Mucosa of stomach (tissue), 1 donor: Measurements from ENCODE around the gene KRTAP5-10.
"Not testable (repeated sequence)": the region's sequence is repeated elsewhere in the genome, so short reads cannot be mapped to it uniquely, and the experiment has no call there.

ENCODE experiments used
- H3K27me3 ChIP-seq: one replicate; pipeline ENCODE4 v1.7.0; 2013; ENCODE audit warnings: mild to moderate bottlenecking, low read length; ENCODE audit not compliant: control insufficient read depth, insufficient read depth
- H3K36me3 ChIP-seq: one replicate; pipeline ENCODE4 v1.7.0; 2013; ENCODE audit warnings: low read length; ENCODE audit not compliant: control insufficient read depth, insufficient read depth
- H3K4me1 ChIP-seq: one replicate; pipeline ENCODE4 v1.7.0; 2013; ENCODE audit warnings: mild to moderate bottlenecking, low read length; ENCODE audit not compliant: control insufficient read depth, insufficient read depth
- H3K4me3 ChIP-seq: one replicate; pipeline ENCODE4 v1.7.0; 2013; ENCODE audit warnings: low read length
- H3K9ac ChIP-seq: one replicate; pipeline ENCODE4 v1.7.0; 2013; ENCODE audit warnings: mild to moderate bottlenecking, low read length, moderate library complexity
- H3K9me3 ChIP-seq: one replicate; pipeline ENCODE4 v1.7.0; 2013; ENCODE audit warnings: mild to moderate bottlenecking, low read length, moderate library complexity; ENCODE audit not compliant: control insufficient read depth
- donor health status: Pancreatic carcinoma.

The KRTAP5-10 gene, protein sequence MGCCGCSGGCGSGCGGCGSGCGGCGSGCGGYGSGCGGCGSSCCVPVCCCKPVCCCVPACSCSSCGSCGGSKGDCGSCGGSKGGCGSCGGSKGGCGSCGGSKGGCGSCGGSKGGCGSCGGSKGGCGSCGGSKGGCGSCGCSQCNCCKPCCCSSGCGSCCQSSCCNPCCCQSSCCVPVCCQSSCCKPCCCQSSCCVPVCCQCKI

DNA sequence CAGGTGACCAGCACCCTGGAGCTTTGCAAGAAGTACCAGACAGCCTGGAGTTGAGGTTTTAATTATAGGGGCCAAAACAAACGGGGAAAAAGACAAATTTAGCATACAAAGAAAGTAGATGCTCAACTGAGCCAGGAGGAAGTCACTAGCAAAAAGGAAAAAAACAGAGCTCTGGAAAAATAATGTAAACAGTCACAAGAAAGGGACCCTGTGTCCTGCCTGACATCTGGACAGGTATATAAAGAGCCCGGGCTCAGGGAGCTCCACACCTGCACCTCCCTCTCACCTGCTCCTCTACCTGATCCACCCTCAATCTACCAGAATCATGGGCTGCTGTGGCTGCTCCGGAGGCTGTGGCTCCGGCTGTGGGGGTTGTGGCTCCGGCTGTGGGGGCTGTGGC, at the start of gene KRTAP5-10:
TSS of gene KRTAP5-10 (plus strand) at position 301 of the 400 bp plus-strand sequence. CDS start at position 326, 25 bp downstream.
- H3K36me3 ChIP-seq = no peaks in the 10 kb centered on the region
- peaks cover 7% of the 10 kb centered on the region for H3K27me3 ChIP-seq
- no peak within 1 kb of the TSS for H3K4me3 ChIP-seq
- no peaks in the 10 kb centered on the region for H3K4me1 ChIP-seq
- H3K9ac ChIP-seq = no peak within 1 kb of the TSS
- H3K9me3 ChIP-seq = no peaks in the 10 kb centered on the region

DNA sequence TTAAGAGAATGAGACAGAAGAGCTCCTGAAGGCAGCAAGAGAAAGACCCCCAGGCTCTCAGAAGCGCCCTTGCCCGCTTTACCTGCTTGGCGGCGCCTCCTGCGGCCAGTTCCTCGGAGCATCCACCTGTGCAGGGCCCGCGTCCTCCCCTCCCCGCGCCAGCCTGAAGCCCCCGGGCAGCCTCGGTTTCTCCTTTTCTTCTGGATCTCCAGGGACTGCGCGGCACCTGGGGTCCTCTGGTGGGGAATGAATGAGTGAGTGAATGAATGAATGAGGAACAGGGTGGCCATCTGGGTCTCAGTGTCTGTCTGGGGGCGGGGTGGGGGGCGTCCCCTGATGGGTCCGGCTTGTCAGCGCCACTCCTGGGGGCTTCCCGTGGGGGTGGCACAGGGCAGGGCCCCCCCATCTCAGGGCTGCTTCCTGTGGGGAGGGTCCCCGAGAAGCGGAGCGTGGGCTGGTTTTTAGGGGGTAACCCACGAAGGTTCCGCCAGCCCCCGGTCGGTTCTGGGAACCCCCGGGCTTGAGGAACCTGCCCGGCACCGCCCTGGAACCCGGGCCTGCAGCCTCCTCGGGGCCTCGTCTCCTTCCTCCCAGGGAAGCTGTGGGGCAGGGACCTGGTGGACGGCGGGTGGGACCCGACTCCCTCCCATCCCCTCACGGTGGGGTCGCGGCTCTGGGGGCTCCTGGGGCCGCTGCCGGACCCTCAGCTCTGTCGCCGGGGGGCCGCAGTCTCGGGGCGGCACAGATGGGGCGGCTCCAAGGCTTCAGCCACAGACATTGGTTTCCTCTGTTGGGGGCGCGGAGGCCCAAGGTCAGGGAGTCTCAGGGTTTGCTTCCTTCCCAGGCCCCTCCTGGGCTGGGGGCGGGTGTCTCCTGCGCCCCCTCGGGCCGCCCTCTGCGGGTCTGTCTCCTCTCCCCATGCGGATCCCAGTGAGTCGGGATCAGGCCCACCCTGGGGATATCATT, 46.6 kb upstream of the KRTAP5-10 start:
- no peaks in the 10 kb centered on the region for H3K4me1 ChIP-seq
- H3K27me3 ChIP-seq = no peaks in the 10 kb centered on the region
- no peaks in the 10 kb centered on the region for H3K36me3 ChIP-seq
- H3K4me3 ChIP-seq = no peak overlapping the region
- no peak overlapping the region for H3K9ac ChIP-seq
- no peaks in the 10 kb centered on the region for H3K9me3 ChIP-seq

DNA sequence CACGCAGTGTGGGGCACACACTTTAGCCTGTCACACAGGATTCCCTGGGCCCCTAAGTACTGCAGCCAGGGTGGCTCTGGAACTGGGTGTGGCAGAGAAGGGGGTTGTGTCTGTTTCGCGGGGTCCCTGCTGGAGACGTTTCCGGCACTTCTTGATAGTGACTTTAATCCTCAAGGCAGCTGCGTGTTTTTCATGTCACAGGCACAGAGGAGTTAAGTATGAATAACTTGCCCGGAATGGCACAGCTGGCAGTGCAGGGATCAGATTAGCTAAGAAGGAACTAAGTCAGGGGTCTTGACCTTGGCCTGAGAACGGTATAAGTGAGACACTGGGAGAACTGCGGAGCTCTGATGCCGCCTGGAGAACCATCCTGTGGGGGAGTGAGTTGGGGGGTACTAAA, 45.8 kb upstream of the KRTAP5-10 start:
- Histone ChIP-seq H3K9me3 (no peaks in the 10 kb centered on the region), H3K4me3 (no peak overlapping the region), H3K36me3 (no peaks in the 10 kb centered on the region), H3K9ac (no peak overlapping the region), H3K27me3 (no peaks in the 10 kb centered on the region), H3K4me1 (no peaks in the 10 kb centered on the region)

DNA sequence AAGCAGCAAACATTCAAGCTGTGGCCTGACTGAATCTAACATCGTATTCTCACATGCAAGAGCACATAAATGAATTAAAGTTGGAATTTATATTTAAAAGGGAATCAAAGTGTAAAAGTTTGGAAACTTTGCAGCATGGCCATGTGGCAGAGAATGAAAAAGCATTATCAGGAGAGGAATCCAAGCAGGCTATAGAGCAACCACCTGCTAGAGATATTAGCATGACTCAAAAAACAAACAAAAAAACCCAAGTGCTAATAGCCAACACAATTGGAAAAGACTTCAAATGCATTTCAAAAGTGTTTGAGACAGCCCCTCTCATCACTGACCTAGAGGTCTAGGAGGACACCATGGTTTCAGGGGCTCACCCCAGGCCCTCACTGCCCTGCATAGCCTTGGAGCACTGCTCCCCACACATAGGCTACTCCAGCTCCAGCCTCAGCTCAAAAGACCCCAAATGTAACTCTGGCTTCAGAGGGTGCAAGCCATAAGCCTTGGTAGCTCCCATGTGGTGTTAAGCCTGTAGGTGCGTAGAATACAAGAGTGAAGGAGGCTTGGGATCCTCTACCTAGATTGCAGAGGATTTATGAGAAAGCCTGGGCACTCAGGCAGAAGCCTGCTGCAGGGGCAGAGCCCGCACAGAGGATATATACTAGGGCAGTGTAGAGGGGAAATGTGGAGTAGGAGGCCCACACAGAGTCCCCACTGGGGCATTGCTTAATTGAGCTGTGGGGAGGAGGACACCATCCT, 40.0 kb upstream of the KRTAP5-10 start:
- Histone ChIP-seq H3K36me3 (no peaks in the 10 kb centered on the region), H3K9me3 (no peaks in the 10 kb centered on the region), H3K4me3 (no peak overlapping the region), H3K27me3 (no peaks in the 10 kb centered on the region), H3K9ac (no peak overlapping the region), H3K4me1 (peaks cover 8% of the 10 kb centered on the region)

DNA sequence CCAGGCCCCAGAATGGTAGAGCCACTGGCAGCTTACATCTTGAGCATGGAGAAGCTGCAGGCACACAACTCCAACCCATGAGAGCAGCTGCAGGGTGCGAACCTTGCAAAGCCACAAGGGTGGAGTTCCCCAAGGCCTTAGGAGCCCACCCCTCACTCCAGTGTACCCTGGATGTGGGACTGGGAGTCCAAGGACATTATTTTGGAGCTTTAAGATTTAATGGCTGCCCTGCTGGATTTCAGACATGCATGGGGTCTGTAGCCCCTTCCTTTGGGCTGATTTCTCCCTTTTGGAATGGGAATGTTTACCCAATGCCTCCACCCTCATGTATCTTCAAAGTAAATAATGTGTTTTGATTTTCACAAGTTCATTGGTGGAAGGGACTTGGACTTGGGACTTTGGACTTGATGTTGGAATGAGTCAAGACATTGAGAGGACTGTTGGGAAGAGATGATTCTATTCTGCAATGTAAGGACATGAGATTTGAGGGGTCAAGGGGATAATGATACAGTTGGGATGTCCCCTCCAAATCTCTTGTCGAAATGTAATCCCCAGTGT, 39.3 kb upstream of the KRTAP5-10 start:
- Histone ChIP-seq H3K36me3 (no peaks in the 10 kb centered on the region), H3K4me1 (peaks cover 8% of the 10 kb centered on the region), H3K9ac (no peak overlapping the region), H3K27me3 (no peaks in the 10 kb centered on the region), H3K4me3 (no peak overlapping the region), H3K9me3 (no peaks in the 10 kb centered on the region)

DNA sequence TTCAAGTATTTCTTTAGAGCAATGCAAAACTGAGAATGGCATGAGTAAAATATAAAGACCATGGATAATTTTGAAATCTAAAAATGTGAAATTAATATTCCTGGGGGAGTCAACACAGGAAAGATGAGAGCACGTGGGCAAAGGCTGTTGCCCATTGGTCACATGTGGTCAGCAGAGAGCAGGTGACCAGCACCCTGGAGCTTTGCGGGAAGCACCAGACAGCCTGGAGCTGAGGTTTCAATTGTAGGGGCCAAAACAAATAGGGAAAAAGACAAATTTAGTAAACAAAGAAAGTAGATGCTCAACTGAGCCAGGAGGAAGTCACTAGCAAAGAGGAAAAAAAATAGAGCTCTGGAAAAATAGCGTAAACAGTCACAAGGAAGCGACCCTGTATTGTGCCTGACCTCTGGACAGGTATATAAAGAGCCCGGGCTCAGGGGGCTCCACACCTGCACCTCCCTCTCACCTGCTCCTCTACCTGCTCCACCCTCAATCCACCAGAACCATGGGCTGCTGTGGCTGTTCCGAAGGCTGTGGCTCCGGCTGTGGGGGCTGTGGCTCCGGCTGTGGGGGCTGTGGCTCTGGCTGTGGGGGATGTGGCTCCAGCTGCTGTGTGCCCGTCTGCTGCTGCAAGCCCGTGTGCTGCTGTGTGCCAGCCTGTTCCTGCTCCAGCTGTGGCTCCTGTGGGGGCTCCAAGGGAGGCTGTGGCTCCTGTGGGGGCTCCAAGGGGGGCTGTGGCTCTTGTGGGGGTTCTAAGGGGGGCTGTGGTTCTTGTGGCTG, 38.4 kb upstream of the KRTAP5-10 start, which contains the start of gene KRTAP5-7:
TSS of gene KRTAP5-7 (plus strand) at position 472 of the 780 bp plus-strand sequence. CDS start at position 506, 34 bp downstream.
- not testable (repeated sequence) for H3K9ac ChIP-seq, H3K36me3 ChIP-seq, H3K4me3 ChIP-seq, H3K9me3 ChIP-seq, H3K4me1 ChIP-seq, H3K27me3 ChIP-seq

DNA sequence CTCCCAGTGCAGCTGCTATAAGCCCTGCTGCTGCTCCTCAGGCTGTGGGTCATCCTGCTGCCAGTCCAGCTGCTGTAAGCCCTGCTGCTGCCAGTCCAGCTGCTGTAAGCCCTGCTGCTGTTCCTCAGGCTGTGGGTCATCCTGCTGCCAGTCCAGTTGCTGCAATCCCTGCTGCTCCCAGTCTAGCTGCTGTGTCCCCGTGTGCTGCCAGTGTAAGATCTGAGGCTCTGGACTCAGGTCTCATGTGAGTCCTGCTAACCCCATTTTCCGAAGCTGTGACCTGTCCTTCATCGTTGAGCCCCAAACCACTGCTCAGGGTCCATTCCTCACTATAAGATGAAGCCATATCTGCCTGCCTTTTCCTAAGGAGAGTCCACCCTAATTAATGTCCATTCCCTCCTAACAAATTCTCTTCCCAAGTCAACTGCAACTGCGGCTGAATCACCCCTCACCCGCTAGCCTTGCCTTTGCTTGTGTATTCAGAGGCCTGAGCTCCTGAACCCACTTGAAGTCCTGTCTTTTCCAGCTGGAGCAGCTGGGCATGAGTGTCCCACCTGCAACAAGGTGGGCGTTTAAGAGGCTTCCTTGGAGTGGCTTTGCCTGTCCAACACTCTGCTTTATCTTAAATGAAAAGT, 37.7 kb upstream of the KRTAP5-10 start:
- Histone ChIP-seq H3K4me3 (no peak overlapping the region), H3K4me1 (peaks cover 8% of the 10 kb centered on the region), H3K9me3 (no peaks in the 10 kb centered on the region), H3K36me3 (no peaks in the 10 kb centered on the region), H3K27me3 (no peaks in the 10 kb centered on the region), H3K9ac (no peak overlapping the region)

DNA sequence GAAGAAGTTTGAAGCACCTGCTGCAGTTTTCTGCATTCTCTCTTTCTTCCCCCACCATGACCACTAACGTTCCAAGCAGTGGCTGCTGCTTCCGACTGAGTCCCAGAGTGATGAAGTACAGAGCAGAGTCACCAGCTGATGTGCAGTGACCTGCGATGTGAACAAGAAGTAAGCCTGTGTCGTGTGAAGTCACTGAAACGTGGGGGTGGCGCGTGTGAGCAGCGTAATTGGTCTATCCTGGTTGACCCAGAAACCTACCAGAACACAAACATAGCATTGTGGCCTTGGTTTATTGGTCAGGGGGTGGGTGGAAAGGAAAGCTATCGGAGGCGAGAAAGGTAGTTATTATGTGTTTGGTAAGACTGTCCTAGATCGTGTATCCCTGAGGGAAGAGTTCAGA, 34.8 kb upstream of the KRTAP5-10 start:
- Histone ChIP-seq H3K4me1 (peaks cover 5% of the 10 kb centered on the region), H3K9ac (no peak overlapping the region), H3K27me3 (no peaks in the 10 kb centered on the region), H3K4me3 (no peak overlapping the region), H3K9me3 (no peaks in the 10 kb centered on the region), H3K36me3 (no peaks in the 10 kb centered on the region)

DNA sequence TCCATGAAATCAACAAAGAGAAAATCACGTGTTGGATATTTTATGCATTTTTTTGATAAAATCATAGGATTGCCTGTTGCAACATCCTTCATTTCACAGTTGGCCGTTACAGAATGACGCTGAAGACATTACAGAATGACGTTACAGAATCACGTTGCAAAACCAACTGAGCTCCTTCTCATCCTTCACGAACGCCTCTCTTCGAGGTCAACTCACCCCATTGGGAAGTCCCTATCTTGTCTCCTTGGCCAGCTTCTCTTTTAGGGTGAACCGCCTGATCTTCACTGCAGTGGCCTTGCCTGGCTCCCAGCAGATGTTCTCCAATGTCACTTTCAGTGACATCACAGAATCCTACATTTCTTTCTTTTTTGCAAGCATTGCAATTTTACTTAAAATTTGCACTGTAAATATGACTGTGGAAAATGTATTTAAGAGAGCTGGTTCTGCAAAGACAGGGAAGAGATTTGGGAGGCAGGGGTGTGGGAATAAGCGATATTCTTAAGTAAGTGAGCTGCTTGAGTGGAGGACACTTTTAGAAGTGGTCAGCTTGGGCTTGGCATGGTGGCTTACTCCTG, 33.2 kb upstream of the KRTAP5-10 start:
- Histone ChIP-seq H3K4me3 (no peak overlapping the region), H3K36me3 (no peaks in the 10 kb centered on the region), H3K27me3 (no peaks in the 10 kb centered on the region), H3K9ac (no peak overlapping the region), H3K9me3 (no peaks in the 10 kb centered on the region), H3K4me1 (no peaks in the 10 kb centered on the region)

DNA sequence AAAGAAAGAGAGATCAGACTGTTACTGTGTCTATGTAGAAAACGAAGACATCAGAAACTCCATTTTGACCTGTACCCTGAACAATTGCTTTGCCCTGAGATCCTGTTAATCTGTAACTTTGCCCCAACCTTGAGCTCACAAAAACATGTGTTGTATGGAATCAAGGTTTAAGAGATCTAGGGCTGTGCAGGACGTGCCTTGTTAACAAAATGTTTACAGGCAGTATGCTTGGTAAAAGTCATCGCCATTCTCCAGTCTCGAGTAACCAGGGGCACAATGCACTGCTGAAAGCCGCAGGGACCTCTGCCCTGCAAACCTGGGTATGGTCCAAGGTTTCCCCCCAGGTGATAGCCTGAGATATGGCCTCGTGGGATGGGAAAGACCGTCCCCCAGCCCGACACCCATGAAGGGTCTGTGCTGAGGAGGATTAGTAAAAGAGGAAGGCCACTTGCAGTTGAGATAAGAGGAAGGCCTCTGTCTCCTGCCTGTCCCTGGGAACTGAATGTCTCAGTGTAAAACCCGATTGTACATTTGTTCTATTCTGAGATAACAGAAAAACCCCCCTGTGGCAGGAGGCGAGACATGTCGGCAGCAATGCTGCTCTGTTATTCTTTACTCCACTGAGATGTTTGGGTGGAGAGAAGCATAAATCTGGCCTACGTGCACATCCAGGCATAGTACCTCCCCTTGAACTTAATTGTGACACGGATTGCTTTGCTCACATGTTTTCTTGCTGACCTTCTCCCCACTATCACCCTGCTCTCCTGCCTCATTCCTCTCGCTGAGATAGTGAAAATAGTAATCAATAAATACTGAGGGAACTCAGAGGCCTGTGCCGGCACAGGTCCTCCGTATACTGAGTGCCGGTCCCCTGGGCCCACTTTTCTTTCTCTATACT, 30.4 kb upstream of the KRTAP5-10 start:
- H3K27me3 ChIP-seq, H3K4me3 ChIP-seq: not testable (repeated sequence)

More for the DNA sequence above, 30.4 kb upstream of the KRTAP5-10 start:
- H3K9me3 ChIP-seq, H3K36me3 ChIP-seq, H3K4me1 ChIP-seq, H3K9ac ChIP-seq: not testable (repeated sequence)
